Measurements from ENCODE around the gene EYS. TPM values are rescaled to one million over a fixed set of nuclear protein-coding genes. Genes with fewer than 3 reads are reported as not detected.

Gene EYS
- total RNA-seq, 2 donors from 2014 or later = not detected

DNA sequence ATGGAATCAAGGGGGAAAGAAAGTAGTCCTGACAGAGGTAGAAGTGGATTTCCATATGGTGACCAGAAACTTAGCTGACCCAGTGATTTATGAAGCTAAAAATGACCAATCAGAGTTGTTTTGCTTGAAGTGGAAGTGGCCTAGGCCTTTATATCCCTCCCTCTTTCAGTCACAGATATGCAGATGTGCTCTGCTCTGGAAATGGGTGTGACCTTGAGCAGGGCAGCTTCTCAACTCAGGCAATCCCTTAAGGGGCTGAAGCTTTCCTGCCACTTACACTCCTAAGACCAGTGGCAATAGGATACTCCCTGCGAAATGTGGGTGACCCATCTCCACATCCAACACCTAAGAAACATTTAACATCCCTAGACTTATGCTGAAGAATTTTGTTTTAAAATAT lies 256.6 kb downstream of the EYS start:
- DNase-seq (ENCODE audit: low spot score) (no peak), ATAC-seq (ENCODE audit: insufficient number of reproducible peaks, low FRiP score, low read depth) (no peak)
- no peaks in the 10 kb centered on the region for H3K4me1 ChIP-seq (ENCODE audit: control insufficient read depth in 1 of 2, low read depth in 2 of 2)
- no peaks in the 10 kb centered on the region for H3K9me3 ChIP-seq
- no peak overlapping the region for H3K4me3 ChIP-seq
- no peaks in the 10 kb centered on the region for H3K36me3 ChIP-seq
- H3K27ac ChIP-seq = no peak overlapping the region
- no peak for TF ChIP-seq CTCF (IDR thresholded peaks at IDR 0.05)
- H3K27me3 ChIP-seq (replicated peaks; ENCODE audit: insufficient read depth) = no peaks in the 10 kb centered on the region

DNA sequence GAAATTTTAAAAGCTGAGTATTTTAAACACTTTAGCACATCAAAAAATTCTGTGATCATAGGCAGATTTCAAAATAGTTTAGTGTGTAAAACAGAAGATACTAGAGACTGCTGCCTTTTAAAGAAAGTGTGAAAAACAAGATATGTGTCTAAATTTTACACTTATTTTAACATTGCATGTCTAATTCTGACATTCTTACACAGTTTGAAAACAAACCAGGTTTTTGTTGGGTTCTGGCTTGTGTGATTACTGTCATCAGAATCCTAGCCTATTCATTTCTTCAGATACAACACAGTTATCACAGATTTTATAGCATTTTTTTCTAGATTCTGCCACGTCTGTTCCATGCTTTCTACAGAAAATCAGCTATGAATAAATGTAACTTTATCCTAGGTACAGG lies 257.1 kb downstream of the EYS start:
- no peaks in the 10 kb centered on the region for H3K9me3 ChIP-seq
- no peak for ATAC-seq (ENCODE audit: insufficient number of reproducible peaks, low FRiP score, low read depth)
- no peak for DNase-seq (ENCODE audit: low spot score)
- H3K4me3 ChIP-seq = no peak overlapping the region
- no peaks in the 10 kb centered on the region for H3K4me1 ChIP-seq (ENCODE audit: control insufficient read depth in 1 of 2, low read depth in 2 of 2)
- no peak overlapping the region for H3K27ac ChIP-seq
- TF ChIP-seq CTCF (IDR thresholded peaks at IDR 0.05) = no peak
- H3K27me3 ChIP-seq (replicated peaks; ENCODE audit: insufficient read depth) = no peaks in the 10 kb centered on the region
- H3K36me3 ChIP-seq = no peaks in the 10 kb centered on the region

- TF ChIP-seq CTCF (IDR thresholded peaks at IDR 0.05) = no peak
- no peaks in the 10 kb centered on the region for H3K4me1 ChIP-seq (ENCODE audit: control insufficient read depth in 1 of 2, low read depth in 2 of 2)
- no peaks in the 10 kb centered on the region for H3K9me3 ChIP-seq
- DNase-seq (ENCODE audit: low spot score) = no peak
- H3K27me3 ChIP-seq (replicated peaks; ENCODE audit: insufficient read depth) = no peaks in the 10 kb centered on the region
- no peak for ATAC-seq (ENCODE audit: insufficient number of reproducible peaks, low FRiP score, low read depth)
- no peak overlapping the region for H3K4me3 ChIP-seq
- H3K27ac ChIP-seq = no peak overlapping the region
- no peaks in the 10 kb centered on the region for H3K36me3 ChIP-seq
These were observed 258.2 kb downstream of the EYS start for GRCh38 chr6:65448866-65449265.

- ATAC-seq (ENCODE audit: insufficient number of reproducible peaks, low FRiP score, low read depth) (no peak), DNase-seq (ENCODE audit: low spot score) (no peak)
- Histone ChIP-seq H3K36me3 (no peaks in the 10 kb centered on the region), H3K27me3 (replicated peaks; ENCODE audit: insufficient read depth) (no peaks in the 10 kb centered on the region), H3K4me3 (no peak overlapping the region), H3K4me1 (ENCODE audit: control insufficient read depth in 1 of 2, low read depth in 2 of 2) (no peaks in the 10 kb centered on the region), H3K27ac (no peak overlapping the region), H3K9me3 (no peaks in the 10 kb centered on the region)
- TF ChIP-seq CTCF (IDR thresholded peaks at IDR 0.05) = no peak
These were observed 270.7 kb downstream of the EYS start for GRCh38 chr6:65436281-65436680.

GRCh38 chr6:65416621-65417020 lies 290.4 kb downstream of the EYS start:
- no peak for ATAC-seq (ENCODE audit: insufficient number of reproducible peaks, low FRiP score, low read depth)

More at GRCh38 chr6:65416621-65417020, 290.4 kb downstream of the EYS start:
- Histone ChIP-seq H3K4me3 (no peak overlapping the region), H3K27ac (no peak overlapping the region), H3K4me1 (ENCODE audit: control insufficient read depth in 1 of 2, low read depth in 2 of 2) (no peaks in the 10 kb centered on the region), H3K27me3 (replicated peaks; ENCODE audit: insufficient read depth) (no peaks in the 10 kb centered on the region), H3K9me3 (no peaks in the 10 kb centered on the region), H3K36me3 (no peaks in the 10 kb centered on the region)
- DNase-seq (ENCODE audit: low spot score) = no peak
- no peak for TF ChIP-seq CTCF (IDR thresholded peaks at IDR 0.05)

Data from thoracic aorta (tissue), 2 donors.